ENCODE measurements around the gene NNAT.

DNA sequence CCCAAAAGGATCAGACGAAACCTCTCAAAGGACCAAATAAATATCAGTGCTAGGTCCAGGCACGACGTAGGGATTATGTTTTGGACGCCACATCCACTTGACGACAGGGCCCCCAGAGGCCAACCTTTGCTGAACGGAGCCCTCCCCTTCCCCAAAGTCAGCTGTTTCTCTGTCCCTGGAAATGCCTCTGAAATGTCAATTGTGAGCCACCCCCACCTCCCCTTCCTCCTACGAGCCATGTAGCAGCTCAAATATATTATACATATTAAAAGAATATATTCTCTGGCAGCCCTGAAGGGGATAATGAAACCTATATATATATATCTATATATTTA lies 46.2 kb downstream of the NNAT start:
- TF ChIP-seq CTCF (IDR thresholded peaks at IDR 0.05) (no peak), EZH2 (IDR thresholded peaks at IDR 0.05; ENCODE audit: borderline replicate concordance, insufficient read depth, low read depth, low read length, poor library complexity, severe bottlenecking) (no peak)

Measured in B cell (primary cell).